ENCODE data around the gene DSCAM. TPM values are rescaled to one million over a fixed set of nuclear protein-coding genes. Genes with fewer than 3 reads are reported as not detected.

Gene DSCAM
- total RNA-seq, 2 donors from 2014 or later = not detected

DNA sequence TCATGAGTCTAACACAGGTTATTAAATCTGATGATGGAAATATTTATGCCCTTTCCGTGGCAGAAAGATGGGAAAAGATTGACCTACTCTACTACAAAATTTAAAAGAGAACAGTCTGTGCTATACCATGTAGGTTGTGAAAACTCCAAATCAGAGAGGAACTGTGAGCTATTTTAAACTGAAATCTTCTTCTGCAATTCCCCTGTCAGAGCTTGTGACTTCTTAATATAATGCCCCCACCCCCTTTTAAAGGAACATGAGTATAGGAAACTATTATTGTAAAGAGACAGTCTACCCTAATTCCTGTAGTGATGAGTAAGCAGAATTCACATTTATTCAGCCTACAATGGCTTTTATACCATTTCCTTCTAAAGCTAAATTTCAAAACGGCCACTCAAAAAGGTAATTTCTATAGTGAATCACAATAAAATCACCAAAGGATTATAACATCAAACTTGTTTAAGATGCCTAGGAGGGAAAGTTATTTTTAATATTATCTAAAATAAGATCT is 11.7 kb downstream of the DSCAM start:
- TF ChIP-seq, protein P1, sequence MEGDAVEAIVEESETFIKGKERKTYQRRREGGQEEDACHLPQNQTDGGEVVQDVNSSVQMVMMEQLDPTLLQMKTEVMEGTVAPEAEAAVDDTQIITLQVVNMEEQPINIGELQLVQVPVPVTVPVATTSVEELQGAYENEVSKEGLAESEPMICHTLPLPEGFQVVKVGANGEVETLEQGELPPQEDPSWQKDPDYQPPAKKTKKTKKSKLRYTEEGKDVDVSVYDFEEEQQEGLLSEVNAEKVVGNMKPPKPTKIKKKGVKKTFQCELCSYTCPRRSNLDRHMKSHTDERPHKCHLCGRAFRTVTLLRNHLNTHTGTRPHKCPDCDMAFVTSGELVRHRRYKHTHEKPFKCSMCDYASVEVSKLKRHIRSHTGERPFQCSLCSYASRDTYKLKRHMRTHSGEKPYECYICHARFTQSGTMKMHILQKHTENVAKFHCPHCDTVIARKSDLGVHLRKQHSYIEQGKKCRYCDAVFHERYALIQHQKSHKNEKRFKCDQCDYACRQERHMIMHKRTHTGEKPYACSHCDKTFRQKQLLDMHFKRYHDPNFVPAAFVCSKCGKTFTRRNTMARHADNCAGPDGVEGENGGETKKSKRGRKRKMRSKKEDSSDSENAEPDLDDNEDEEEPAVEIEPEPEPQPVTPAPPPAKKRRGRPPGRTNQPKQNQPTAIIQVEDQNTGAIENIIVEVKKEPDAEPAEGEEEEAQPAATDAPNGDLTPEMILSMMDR (IDR thresholded peaks at IDR 0.05) = no peak
- no peaks in the 10 kb centered on the region for H3K36me3 ChIP-seq
- H3K9me3 ChIP-seq = no peaks in the 10 kb centered on the region
- no peak overlapping the region for H3K4me3 ChIP-seq
- H3K27me3 ChIP-seq = no peaks in the 10 kb centered on the region
- DNase-seq (ENCODE audit: low spot score) = no peak
- H3K27ac ChIP-seq = no peak overlapping the region
- no peaks in the 10 kb centered on the region for H3K4me1 ChIP-seq

DNA sequence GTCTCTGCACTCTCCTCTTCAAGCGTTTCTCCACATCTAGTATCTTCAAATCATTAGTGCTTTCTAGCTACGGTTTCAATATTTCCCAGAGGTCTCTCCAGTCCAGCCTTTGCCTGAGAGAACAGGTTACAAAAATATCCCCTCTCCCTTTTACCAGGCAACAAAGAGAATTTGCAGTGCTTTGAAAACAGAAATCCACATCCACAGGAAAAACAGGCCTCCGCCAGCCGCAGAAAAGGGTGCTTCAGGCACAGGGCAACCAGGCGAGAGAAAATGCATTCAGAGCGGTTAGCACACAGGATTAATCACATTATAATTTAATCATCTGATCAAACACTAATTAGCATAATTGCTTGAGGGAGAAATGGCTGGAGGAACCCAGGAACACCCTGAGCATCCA is 13.8 kb downstream of the DSCAM start:
- DNase-seq (ENCODE audit: low spot score) = no peak
- TF ChIP-seq, protein P1 (IDR thresholded peaks at IDR 0.05) = no peak
- Histone ChIP-seq H3K27me3 (no peaks in the 10 kb centered on the region), H3K4me1 (no peaks in the 10 kb centered on the region), H3K9me3 (no peaks in the 10 kb centered on the region), H3K4me3 (no peak overlapping the region), H3K27ac (no peak overlapping the region), H3K36me3 (no peaks in the 10 kb centered on the region)

- H3K4me3 ChIP-seq = no peak overlapping the region
- H3K27me3 ChIP-seq = no peaks in the 10 kb centered on the region
- H3K9me3 ChIP-seq = no peaks in the 10 kb centered on the region
- H3K4me1 ChIP-seq = no peaks in the 10 kb centered on the region
- H3K36me3 ChIP-seq = no peaks in the 10 kb centered on the region
- no peak for DNase-seq (ENCODE audit: low spot score)
- no peak overlapping the region for H3K27ac ChIP-seq
- TF ChIP-seq, protein P1 (IDR thresholded peaks at IDR 0.05) = no peak
These were observed 14.6 kb downstream of the DSCAM start for GRCh38 chr21:40832316-40832715.

GRCh38 chr21:40830836-40831235 is 16.1 kb downstream of the DSCAM start:
- no peaks in the 10 kb centered on the region for H3K27me3 ChIP-seq
- H3K27ac ChIP-seq = no peak overlapping the region
- H3K4me3 ChIP-seq = no peak overlapping the region
- H3K9me3 ChIP-seq = no peaks in the 10 kb centered on the region
- DNase-seq (ENCODE audit: low spot score) = no peak
- no peaks in the 10 kb centered on the region for H3K4me1 ChIP-seq
- TF ChIP-seq, protein P1 (IDR thresholded peaks at IDR 0.05) = no peak
- H3K36me3 ChIP-seq = no peaks in the 10 kb centered on the region

DNA sequence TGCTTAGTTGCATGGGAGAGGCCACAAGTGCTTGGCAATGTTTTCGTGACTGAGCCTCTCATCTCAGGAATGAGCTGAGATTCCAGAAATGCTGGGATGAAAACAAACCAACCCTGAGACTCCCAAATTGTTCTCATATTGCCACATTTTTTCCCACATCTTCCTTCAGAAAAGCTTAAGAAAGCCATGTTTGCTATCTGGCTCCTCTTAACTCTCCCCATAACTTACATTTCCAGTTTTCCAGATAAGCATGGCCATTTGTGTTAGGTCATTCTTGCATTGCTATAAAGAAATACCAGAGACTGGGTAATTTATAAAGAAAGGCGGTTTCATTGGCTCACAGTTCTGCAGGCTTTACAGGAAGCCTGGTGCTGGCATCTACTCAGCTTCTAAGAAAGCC is 17.2 kb downstream of the DSCAM start:
- Histone ChIP-seq H3K9me3 (no peaks in the 10 kb centered on the region), H3K36me3 (no peaks in the 10 kb centered on the region), H3K4me1 (no peaks in the 10 kb centered on the region), H3K27ac (no peak overlapping the region), H3K27me3 (no peaks in the 10 kb centered on the region), H3K4me3 (no peak overlapping the region)
- no peak for DNase-seq (ENCODE audit: low spot score)
- TF ChIP-seq, protein P1 (IDR thresholded peaks at IDR 0.05) = no peak

DNA sequence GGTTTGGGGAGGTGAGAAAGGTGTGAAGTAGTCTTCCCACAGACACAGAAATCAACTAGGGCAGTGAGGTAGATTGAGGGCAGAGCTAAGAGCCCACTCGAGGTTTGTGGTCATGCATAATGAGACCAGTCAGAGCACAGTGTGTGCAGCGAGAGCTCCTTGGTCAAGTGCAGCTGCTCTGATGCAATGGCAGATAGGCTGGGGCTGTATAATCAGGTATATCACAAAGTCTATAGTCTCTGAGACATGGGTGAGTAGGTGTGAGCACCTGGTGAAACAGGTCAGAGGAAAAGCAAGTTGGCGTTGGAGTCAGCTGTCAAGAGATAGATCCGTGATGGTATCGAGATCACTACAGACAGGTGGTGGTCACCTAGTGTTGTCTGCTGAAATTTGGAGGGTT is 17.6 kb downstream of the DSCAM start:
- no peak overlapping the region for H3K27ac ChIP-seq
- no peak for DNase-seq (ENCODE audit: low spot score)
- no peak overlapping the region for H3K4me3 ChIP-seq

More for the DNA sequence above, 17.6 kb downstream of the DSCAM start:
- no peaks in the 10 kb centered on the region for H3K9me3 ChIP-seq
- TF ChIP-seq, protein P1 (IDR thresholded peaks at IDR 0.05) = no peak
- no peaks in the 10 kb centered on the region for H3K36me3 ChIP-seq
- H3K4me1 ChIP-seq = no peaks in the 10 kb centered on the region
- H3K27me3 ChIP-seq = no peaks in the 10 kb centered on the region

Measured in right atrium auricular region (tissue), 2 donors.